Measurements from ENCODE around the gene SORL1-AS1.

The SORL1-AS1 gene

DNA sequence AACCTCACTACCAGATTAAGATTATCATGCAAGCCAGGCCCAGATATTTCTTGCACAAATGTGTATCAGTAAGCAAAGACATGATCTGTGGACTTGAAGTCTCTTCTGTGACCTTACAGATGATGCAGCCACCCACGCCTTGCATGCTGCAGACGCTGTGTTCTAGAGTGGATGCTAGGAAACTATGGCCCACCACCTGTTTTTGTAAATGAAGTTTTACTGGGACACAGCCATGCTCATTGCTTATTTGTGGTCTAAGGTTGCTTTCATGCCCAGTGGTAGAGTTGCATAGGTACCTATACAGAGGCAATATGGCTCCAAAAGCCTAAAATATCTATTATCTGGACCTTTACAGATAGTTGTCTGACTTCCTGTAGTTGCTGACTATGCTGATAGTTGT, 47.5 kb upstream of the SORL1-AS1 start:
- no peaks in the 10 kb centered on the region for H3K36me3 ChIP-seq (ENCODE audit: control insufficient read depth in 2 of 2, extremely low read depth in 1 of 2, insufficient read depth in 2 of 2, low read length in 2 of 2)
- H3K27me3 ChIP-seq (ENCODE audit: control insufficient read depth in 2 of 2, insufficient read depth in 2 of 2, low read length in 2 of 2) = no peaks in the 10 kb centered on the region
- no peak for TF ChIP-seq EZH2 (IDR thresholded peaks at IDR 0.05; ENCODE audit: borderline replicate concordance, low read depth, low read length, severe bottlenecking)
- TF ChIP-seq, protein P1, sequence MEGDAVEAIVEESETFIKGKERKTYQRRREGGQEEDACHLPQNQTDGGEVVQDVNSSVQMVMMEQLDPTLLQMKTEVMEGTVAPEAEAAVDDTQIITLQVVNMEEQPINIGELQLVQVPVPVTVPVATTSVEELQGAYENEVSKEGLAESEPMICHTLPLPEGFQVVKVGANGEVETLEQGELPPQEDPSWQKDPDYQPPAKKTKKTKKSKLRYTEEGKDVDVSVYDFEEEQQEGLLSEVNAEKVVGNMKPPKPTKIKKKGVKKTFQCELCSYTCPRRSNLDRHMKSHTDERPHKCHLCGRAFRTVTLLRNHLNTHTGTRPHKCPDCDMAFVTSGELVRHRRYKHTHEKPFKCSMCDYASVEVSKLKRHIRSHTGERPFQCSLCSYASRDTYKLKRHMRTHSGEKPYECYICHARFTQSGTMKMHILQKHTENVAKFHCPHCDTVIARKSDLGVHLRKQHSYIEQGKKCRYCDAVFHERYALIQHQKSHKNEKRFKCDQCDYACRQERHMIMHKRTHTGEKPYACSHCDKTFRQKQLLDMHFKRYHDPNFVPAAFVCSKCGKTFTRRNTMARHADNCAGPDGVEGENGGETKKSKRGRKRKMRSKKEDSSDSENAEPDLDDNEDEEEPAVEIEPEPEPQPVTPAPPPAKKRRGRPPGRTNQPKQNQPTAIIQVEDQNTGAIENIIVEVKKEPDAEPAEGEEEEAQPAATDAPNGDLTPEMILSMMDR (IDR thresholded peaks at IDR 0.05; ENCODE audit: extremely low read depth in 1 of 2, insufficient read depth in 1 of 2, low read depth in 1 of 2, low read length in 2 of 2) = no peak
- no peak for TF ChIP-seq POLR2A (IDR thresholded peaks at IDR 0.05; ENCODE audit: low read depth, low read length)
- no peak for TF ChIP-seq MAX (IDR thresholded peaks at IDR 0.05; ENCODE audit: insufficient read depth, insufficient read length)
- TF ChIP-seq JUN (IDR thresholded peaks at IDR 0.05; ENCODE audit: borderline replicate concordance, insufficient read depth, insufficient read length, low read depth) = no peak
- no peak overlapping the region for H3K4me2 ChIP-seq (ENCODE audit: insufficient read depth, low read length)
- CTCF ChIA-PET = interaction anchor here (0.8 kb wide), 1 partner anchor 8 kb away, joined by 3 read pairs; no protein-coding TSS in a partner anchor
- no peaks in the 10 kb centered on the region for H3K79me2 ChIP-seq (ENCODE audit: control insufficient read depth, insufficient read depth, low read length)
- H3K9ac ChIP-seq (replicated peaks; ENCODE audit: extremely low read depth, insufficient read depth, low read length) = no peak overlapping the region
- POLR2A ChIA-PET = no interaction called here
- intact Hi-C loops (cut with micrococcal nuclease) = no loop called here
- dilution Hi-C loops (cut with MboI; ENCODE audit: extremely low pct_ligation_motif_present, low sequenced_read_pairs) = no loop called here
- no TSS peak for BruUV-seq (replicated peaks)
- H4K20me1 ChIP-seq (replicated peaks; ENCODE audit: control insufficient read depth, extremely low read depth, insufficient read depth, low read length) = no peaks in the 10 kb centered on the region
- DNase-seq (ENCODE audit: low read depth, low spot score) (no peak), FAIRE-seq (no peak)
- no peak overlapping the region for H2AFZ ChIP-seq (ENCODE audit: low read depth, low read length)
- H3K9me1 ChIP-seq (replicated peaks; ENCODE audit: control insufficient read depth, extremely low read depth, insufficient read depth, low read length) = no peaks in the 10 kb centered on the region
- H3K27ac ChIP-seq (ENCODE audit: insufficient read depth, low read depth, low read length) = no peak overlapping the region
- H3K4me1 ChIP-seq (ENCODE audit: control insufficient read depth, extremely low read depth, insufficient read depth, low read length) = no peaks in the 10 kb centered on the region
- H3K4me3 ChIP-seq (replicated peaks in 1 of 3; ENCODE audit: insufficient read depth in 1 of 3, low read depth in 1 of 3, low read length in 3 of 3) = no peak overlapping the region
- no peaks in the 10 kb centered on the region for H3K9me3 ChIP-seq (replicated peaks; ENCODE audit: control insufficient read depth, insufficient read depth, low read length)

DNA sequence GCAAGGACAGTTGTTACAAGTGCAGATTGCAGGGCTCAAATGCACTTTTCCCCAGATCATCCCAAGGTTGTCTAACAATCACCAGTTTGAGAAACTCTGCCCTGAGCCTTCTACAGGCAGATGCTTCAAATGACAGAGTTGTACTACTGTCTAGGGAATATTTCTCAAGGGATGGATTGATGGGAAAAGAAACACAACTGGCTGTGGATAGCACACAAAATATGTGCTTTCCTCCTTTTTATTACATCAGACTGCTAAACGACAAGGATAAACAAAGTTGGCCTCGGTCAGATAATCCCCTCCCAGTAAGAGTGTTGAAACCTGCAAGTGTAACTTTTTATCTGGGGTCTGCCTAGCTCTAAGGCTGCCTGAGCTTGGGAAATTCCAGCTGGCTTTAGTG, 46.6 kb upstream of the SORL1-AS1 start:
- no peak overlapping the region for H3K27ac ChIP-seq (ENCODE audit: insufficient read depth, low read depth, low read length)
- no peaks in the 10 kb centered on the region for H3K36me3 ChIP-seq (ENCODE audit: control insufficient read depth in 2 of 2, extremely low read depth in 1 of 2, insufficient read depth in 2 of 2, low read length in 2 of 2)
- H3K4me2 ChIP-seq (ENCODE audit: insufficient read depth, low read length) = no peak overlapping the region
- FAIRE-seq = no peak
- no peak overlapping the region for H3K4me3 ChIP-seq (replicated peaks in 1 of 3; ENCODE audit: insufficient read depth in 1 of 3, low read depth in 1 of 3, low read length in 3 of 3)
- ChIA-PET CTCF (interaction anchor here (0.8 to 1.3 kb wide), 2 partner anchors 9 to 49 kb away, joined by 3 to 4 read pairs; no protein-coding TSS in a partner anchor), POLR2A (no interaction called here)
- no peaks in the 10 kb centered on the region for H3K4me1 ChIP-seq (ENCODE audit: control insufficient read depth, extremely low read depth, insufficient read depth, low read length)
- TF ChIP-seq POLR2AphosphoS5 (IDR thresholded peaks at IDR 0.05; ENCODE audit: insufficient read depth, low read depth, low read length) (no peak), FOS (IDR thresholded peaks at IDR 0.05; ENCODE audit: borderline replicate concordance, insufficient read depth, low read length) (no peak), POLR2A (IDR thresholded peaks at IDR 0.05; ENCODE audit: low read depth, low read length) (no peak), EZH2 (IDR thresholded peaks at IDR 0.05; ENCODE audit: borderline replicate concordance, low read depth, low read length, severe bottlenecking) (no peak), JUN (IDR thresholded peaks at IDR 0.05; ENCODE audit: borderline replicate concordance, insufficient read depth, insufficient read length, low read depth) (no peak), MAX (IDR thresholded peaks at IDR 0.05; ENCODE audit: insufficient read depth, insufficient read length) (no peak), MYC (IDR thresholded peaks at IDR 0.05; ENCODE audit: low read depth, low read length) (no peak), GATA2 (IDR thresholded peaks at IDR 0.05; ENCODE audit: insufficient read depth, insufficient read length, low read depth, low read length) (no peak)
- TF ChIP-seq, protein P1 (IDR thresholded peaks at IDR 0.05; ENCODE audit: extremely low read depth in 1 of 2, insufficient read depth in 1 of 2, low read depth in 1 of 2, low read length in 2 of 2) = no peak
- no peaks in the 10 kb centered on the region for H3K9me3 ChIP-seq (replicated peaks; ENCODE audit: control insufficient read depth, insufficient read depth, low read length)
- intact Hi-C loops (cut with micrococcal nuclease) (no loop called here), dilution Hi-C loops (cut with MboI; ENCODE audit: extremely low pct_ligation_motif_present, low sequenced_read_pairs) (no loop called here)
- BruUV-seq (replicated peaks) = no TSS peak
- H3K79me2 ChIP-seq (ENCODE audit: control insufficient read depth, insufficient read depth, low read length) = no peaks in the 10 kb centered on the region
- no peak for DNase-seq (ENCODE audit: low read depth, low spot score)
- H3K9me1 ChIP-seq (replicated peaks; ENCODE audit: control insufficient read depth, extremely low read depth, insufficient read depth, low read length) = no peaks in the 10 kb centered on the region
- no peaks in the 10 kb centered on the region for H3K27me3 ChIP-seq (ENCODE audit: control insufficient read depth in 2 of 2, insufficient read depth in 2 of 2, low read length in 2 of 2)
- no peak overlapping the region for H3K9ac ChIP-seq (replicated peaks; ENCODE audit: extremely low read depth, insufficient read depth, low read length)
- H2AFZ ChIP-seq (ENCODE audit: low read depth, low read length) = no peak overlapping the region
- no peaks in the 10 kb centered on the region for H4K20me1 ChIP-seq (replicated peaks; ENCODE audit: control insufficient read depth, extremely low read depth, insufficient read depth, low read length)
